Posterior cingulate gyrus (tissue), 11 donors: ENCODE measurements around the gene GOLGA6B.
"Not testable (repeated sequence)": the region's sequence is repeated elsewhere in the genome, so short reads cannot be mapped to it uniquely, and the experiment has no call there.

Source experiments
- DNase-seq, 10 donors: peaks; one replicate each; pipeline versions ENCODE4 v3.0.0 to v3.0.0-alpha.2; 2020 to 2021; ENCODE audit warnings: mixed read lengths in 3 of 10
- intact Hi-C: fragments of 100-400 bp; cut with DNase I; formaldehyde crosslinking; loops from one replicate; pipeline ENCODE4 v1.15.1; 2023

The GOLGA6B gene

DNA sequence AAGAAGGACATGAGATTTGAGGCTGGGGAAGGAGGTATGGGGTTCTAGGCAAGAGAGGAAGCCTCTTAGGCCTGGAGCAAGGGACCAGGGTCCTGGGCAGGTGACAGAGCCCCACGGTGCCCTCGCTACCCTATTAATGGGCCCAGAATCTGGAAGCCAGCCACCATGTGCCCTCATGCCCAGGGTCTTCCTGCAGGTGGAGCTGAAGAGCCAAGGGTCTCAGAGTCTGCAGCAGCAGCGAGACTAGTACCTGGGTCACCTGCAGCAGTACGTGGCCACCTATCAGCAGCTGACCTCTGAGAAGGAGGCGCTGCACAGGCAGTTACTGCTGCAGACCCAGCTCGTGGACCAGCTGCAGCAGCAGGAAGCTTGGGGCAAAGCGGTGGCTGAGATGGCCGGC is 9.4 kb downstream of the GOLGA6B start:
- intact Hi-C loops, DNase-seq: not testable (repeated sequence)

DNA sequence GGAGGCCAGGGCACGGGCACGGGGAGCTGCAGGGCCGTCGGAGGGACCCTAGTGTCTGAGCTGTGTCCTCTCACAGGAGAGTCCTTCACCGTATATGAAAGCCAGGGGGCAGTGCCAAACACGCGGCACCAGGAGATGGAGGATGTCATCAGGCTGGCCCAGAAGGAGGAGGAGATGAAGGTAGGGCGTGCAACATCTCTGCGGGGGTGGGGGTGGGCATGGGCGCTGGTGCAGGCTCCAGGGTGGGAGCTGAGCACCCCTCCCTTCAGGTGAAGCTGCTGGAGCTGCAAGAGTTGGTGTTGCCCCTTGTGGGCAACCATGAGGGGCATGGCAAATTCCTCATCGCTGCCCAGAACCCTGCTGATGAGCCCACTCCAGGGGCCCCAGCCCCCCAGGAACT is 11.2 kb downstream of the GOLGA6B start:
- DNase-seq, intact Hi-C loops: not testable (repeated sequence)

DNA sequence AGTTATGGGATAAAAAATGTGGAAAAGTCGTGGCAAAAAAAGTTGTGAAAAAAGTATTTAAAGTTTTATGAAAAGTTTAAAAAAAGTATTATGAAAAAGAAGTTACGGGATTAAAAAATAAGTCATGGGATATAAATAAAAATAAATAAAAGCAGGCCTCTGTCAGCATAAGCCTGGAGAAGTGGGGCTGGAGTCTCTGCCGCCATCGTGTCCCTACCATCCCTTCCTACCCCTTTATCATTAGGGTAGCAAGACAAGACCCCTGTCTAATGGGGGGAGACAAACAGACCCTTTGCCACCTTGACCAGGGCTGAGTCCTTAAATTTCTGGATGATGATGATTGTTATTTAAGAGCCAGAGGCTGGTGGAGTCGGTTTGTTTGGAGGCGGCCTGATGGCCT is 15.3 kb downstream of the GOLGA6B start:
- peak in 1 of 10 donors; percentile 82 for DNase-seq
- intact Hi-C loops, result not testable (repeated sequence)

DNA sequence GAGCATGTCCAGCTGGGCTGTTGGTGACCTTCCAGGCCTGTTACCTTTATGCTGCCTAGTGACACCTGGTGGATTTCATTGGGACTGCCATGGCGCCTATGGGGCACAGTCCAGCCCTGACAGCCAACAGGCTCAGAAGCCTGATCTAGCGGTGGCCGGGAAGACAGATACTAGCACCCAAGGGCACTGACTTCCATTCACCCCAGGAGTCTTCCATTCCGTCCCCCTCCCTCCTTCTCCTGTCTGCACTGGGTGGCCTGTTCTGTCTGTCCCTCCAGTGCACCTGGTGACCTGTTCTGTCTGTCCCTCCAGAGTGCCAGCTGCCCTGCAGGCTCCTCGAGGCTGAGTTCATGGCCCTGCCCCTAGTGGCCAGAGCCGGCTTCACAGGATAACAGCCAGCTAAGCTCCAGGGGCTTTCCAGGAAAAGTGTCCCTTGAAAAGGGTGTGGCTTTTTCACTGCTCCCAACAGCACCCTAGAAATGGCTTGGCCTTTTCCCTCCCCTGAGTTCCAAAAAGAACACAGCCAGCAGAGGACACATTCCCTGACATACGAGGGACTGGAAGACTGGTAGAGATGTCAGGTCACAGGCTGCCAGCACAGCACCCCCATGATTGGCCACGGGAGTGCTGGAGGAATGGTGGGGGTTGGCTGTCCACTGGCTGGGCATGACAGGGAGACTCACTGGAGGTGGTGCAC is 16.3 kb downstream of the GOLGA6B start:
- intact Hi-C loops, result not testable (repeated sequence)
- DNase-seq, result peak in 8 of 10 donors; percentile 24 to 91 (median 62)

DNA sequence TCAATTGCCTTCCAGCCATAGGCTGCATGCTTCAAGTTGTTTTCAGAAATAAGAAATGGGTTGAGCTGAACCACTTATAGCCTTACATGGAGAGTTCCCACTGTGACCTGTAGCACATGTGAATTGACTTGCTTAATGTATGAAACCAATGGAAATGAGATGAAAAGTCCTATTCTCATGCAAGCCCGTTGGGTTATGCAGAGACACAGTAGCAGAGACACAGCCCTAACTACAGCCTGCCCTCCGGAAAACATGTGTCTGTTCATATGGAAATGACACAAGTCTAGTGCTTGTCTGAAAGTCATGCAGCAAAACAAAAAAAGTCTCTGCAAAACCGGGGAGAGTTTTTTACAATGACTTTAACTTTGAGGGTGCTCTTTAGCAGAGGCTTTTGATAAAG is 17.0 kb downstream of the GOLGA6B start:
- no peak for DNase-seq
- intact Hi-C loops, result no loop called here

DNA sequence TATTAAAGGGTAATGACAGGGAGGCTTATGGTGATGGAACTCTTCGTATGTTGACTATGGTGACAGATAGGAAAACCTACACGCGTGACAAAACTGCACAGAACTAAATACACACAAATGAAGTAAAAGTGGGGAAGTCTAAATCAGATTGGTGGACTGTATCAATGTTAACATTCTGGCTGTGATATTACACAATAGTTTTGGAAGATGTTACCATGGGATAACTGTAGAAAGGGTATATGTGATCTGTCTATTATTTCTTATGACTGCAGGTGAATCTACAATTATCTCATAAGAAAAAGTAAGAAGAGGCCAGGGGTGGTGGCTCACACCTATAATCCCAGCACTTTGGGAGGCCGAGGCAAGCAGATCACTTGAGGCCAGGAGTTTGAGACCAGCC is 22.3 kb downstream of the GOLGA6B start:
- intact Hi-C loops, result no loop called here
- no peak for DNase-seq

DNA sequence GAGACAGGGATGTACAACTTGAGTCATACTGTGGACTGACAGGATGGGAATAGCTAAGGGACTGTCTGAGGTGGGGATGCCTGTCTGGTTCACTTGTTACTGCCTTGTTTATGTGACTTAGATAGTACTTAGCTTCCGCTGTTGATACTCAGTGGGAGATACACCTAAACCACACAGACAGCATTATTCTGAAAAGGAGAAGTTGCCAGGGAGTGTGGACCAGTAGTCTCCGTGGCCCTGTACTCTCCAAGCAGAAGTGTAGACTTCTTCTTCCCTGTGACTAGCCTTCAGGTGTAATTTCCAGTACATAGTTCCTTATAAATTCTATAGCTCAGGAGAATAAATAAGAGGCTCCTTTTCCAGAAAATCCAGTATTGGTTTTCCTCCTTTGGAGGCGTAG is 26.4 kb downstream of the GOLGA6B start:
- intact Hi-C loops, result loop anchor here (10.0 kb wide), 1 partner anchor 86 kb away; no protein-coding TSS in a partner anchor
- no peak for DNase-seq

DNA sequence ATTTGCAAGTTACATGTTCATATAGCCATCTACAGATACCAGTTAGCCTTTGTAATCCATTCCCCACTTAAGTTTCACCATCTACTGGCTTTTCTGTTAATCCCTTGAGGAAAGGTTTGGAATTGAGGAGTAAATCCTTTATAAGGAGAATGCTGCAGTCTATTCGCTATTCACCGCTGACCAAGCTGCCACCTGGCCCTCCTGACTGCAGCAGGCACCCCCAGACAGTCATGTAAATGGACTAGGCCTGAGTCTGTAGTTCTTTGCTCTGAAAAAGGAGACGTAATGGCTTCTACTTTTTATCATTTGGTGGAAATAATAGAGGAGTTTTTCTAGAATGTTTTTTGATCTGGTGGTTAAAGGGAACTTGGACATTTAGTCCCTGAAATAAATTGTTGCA is 28.3 kb downstream of the GOLGA6B start:
- DNase-seq, result no peak
- intact Hi-C loops, result loop anchor here (10.0 kb wide), 1 partner anchor 88 kb away; no protein-coding TSS in a partner anchor

DNA sequence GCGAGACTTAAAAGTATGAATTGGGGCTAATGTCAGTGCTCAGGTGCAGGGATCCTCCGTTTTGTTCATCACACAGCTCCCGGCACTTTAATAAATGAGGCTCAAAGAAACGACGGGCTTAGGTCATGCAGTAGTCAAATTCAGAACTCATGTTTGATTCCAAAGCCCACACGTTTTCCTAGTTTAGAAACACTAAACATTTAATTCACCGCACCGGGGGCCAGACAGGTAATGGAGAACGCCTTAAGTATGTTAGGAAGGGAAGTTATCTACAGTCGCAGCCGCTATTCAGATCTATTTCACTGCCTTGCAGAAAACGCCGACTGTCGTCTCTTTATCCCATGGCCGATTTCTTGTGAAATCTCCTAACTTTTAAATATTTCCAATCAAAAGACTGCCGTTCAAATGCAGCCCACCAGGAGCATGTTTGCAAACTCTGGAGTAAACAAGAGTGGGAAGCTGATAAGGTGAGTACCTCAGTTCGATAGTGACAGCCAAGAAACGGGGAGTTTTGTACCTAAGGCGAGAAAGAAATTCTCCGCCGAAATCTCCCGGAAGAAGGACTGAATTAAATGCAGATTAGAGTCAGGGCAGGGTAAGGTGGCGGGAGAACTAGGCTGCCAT is 30.9 kb downstream of the GOLGA6B start:
- peak in 1 of 10 donors; percentile 2 for DNase-seq
- intact Hi-C loops, result loop anchor here (10.0 kb wide), 1 partner anchor 91 kb away; no protein-coding TSS in a partner anchor

DNA sequence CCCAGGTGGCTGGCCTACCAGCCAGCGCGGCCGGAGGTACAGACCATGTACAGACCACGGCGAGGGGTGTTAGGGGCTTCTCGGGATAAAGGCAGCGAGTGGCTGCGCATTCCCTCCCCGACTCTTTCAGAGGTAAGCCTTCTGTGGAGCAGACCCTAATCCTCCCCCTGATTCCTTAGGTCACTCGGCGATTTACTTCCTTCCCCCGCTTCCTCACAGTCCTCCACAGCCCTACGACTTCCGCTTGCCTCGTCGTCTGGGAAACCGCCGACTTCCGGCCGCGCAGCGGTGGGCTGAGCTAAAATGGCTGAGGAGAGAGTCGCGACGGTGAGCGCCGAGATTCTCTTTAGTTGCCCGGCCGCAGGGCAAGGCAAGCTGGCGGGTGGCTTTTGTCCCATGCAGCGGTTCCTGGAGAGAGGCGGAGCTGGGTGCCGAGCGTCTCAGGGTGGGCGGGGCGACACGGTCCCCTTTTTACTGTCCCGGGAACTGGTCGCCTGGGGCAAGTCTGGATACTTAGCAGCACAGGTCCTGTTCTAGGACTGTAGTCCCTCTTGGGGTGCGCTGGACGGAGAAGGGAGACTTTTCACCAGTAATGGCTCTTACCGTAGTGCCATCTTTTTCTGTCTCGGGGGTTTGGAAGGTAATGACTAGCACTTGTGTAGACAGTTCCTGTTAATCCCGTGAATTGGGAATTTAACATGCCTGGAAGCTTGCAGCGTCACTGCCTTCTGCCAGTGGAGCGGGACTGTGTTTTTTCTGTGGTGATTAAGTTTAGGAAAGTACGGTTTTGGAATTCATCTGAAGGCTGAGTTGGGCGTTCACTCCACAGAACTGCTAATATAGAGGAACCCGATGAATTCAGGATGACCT is 31.7 kb downstream of the GOLGA6B start, which contains the start of the genes BBS4 and HIGD2B:
Gene BBS4 (plus strand): TSS at position 283 of the 870 bp plus-strand sequence. CDS start 21 bp downstream, at position 304.
Gene HIGD2B (minus strand): TSS at position 258 of the 870 bp plus-strand sequence. CDS start 9,808 bp downstream, outside the sequence.
- intact Hi-C loops, result loop anchor here (10.0 kb wide), 1 partner anchor 91 kb away; no protein-coding TSS in a partner anchor
- DNase-seq, result peak; percentile 71 to 98 (median 86)

DNA sequence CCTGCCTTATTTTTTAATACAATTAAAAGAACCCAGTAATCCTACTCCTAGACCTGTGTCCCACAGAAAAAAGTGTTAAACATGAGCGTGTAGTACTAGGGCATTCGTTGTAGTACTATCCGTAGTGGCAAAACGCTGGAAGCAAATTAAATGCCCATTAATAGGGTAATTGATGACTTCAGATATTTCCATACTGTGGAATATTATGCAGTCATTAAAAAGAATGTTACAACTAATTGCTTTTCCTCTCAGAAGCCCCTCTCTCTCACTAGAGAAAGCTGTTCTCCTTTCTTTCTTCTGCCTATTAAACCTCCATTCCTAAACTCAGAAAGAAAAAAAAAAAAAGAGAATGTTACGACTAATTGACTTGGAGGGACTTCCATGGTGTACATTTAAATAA is 34.2 kb downstream of the GOLGA6B start:
- intact Hi-C loops, result loop anchor here (10.0 kb wide), 1 partner anchor 94 kb away; no protein-coding TSS in a partner anchor
- no peak for DNase-seq

DNA sequence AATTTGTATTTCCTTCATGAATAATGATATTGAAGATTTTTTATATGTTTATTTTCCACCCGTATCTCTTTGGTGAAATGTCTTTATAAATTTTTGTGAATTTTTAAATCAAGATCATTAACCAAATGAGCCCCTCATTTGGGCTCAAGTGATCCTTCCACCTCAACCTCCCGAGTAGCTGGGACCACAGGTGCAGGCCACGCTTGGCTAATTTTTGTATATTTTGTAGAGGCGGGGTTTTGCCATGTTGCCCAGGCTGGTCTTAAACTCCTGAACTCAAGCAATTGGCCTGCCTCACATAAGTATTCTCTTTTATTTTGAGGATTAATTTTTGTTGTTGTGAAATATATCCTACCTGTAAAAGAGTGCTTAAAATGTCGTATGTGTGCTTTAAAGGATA is 36.4 kb downstream of the GOLGA6B start:
- intact Hi-C loops, result no loop called here
- no peak for DNase-seq

DNA sequence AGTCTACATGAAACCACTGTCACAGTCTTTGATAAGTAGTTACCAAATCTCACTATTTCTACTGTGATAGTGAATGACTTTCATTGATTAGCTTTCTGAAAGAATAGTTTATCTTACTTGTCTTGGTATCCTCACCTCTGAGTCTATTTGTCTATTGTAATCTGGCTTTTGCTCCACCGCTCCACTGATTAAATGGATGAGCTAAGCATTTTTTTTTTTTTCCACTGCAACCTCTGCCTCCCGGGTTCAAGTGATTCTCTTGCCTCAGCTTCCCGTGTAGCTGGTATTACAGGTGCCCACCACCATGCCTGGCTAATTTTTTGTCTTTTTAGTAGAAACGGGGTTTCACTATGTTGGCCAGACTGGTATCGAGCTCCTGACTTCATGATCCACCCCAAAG is 44.4 kb downstream of the GOLGA6B start:
- intact Hi-C loops, result no loop called here
- DNase-seq, result no peak

DNA sequence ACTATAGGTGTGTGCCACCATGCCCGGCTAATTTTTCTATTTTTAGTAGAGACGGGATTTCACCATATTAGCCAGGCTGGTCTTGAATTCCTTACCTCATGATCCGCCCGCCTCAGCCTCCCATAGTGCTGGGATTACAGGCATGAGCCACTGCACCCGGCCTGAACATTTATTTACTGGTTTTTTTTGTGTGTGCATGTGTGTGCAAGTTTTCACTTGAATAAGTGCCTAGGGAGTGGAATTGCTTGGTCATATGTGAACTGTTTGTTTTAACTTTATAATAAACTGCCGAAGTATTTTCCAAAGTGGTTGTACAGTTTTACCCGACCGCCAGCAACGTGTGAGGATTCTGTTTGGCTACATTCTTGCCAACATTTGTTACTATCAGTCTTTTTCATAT is 45.6 kb downstream of the GOLGA6B start:
- no peak for DNase-seq
- intact Hi-C loops, result no loop called here

DNA sequence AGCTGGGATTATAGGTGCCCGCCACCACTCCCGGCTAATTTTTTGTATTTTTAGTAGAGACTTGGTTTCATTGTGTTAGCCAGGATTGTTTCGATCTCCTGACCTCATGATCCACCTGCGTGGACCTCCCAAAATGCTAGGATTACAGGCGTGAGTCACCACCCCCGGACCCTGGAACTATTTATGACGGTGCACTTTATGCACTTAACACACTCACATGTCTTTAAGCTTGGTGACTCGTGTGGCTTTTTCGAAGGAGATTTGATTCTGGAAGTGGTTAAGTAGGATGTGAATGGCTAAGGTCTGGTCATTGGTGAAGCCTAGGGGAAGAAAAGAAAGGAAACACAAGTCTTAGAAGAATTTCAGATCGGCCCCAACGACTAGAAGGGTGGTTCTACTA is 51.8 kb downstream of the GOLGA6B start:
- intact Hi-C loops, result no loop called here
- no peak for DNase-seq

DNA sequence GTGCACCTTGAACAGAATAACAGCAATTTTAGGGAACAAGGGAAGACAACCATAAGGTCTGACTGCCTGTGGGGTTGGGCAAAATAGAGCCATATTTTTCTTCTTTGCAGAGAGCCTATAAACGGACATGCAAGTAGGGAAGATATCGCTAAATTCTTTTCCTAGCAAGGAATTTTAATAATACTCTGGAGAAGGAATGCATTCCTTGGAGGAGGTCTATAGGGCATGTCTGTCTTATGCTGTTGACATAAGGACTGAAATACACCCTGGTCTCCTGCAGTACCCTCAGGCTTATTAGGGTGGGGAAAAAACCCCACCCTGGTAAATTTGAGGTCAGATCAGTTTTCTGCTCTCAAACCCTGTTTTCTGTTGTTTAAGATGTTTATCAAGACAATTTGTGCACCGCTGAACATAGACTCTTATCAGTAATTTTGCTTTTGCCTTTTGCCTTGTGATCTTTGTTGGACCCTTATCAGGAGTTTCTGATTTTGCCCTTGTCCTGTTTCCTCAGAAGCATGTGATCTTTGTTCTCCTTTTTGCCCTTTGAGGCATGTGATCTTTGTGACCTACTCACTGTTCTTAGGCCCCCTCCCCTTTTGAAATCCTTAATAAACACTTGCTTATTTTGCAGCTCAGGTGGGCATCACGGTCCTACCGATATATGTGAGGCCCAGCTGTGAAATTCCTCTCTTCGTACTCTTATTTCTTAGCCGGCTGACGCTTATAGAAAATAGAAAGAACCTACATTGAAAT is 54.2 kb downstream of the GOLGA6B start:
- intact Hi-C loops, DNase-seq: not testable (repeated sequence)
